ENCODE data around the gene PLAC1.

The PLAC1 gene

DNA sequence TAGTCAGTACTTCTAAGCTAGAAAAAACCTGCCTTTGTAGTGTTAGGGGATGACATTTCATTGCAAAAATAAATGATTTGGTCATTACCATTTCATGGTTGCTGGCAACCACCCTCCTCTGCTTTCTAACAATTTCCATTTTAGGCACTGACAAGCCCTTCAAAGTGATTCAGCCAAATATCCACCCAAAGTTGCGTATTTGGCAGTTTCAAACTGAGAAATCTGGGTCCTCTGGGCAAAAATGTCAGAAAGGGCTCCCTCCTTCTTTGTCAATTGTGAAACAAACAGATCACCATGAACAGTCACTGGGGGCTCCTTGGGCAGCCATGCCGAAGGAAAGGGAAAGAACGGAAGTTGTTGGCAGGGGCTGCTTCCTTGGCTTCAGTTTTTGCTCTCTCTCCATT, 33.0 kb downstream of the PLAC1 start (continued):
- TF ChIP-seq, protein P1, sequence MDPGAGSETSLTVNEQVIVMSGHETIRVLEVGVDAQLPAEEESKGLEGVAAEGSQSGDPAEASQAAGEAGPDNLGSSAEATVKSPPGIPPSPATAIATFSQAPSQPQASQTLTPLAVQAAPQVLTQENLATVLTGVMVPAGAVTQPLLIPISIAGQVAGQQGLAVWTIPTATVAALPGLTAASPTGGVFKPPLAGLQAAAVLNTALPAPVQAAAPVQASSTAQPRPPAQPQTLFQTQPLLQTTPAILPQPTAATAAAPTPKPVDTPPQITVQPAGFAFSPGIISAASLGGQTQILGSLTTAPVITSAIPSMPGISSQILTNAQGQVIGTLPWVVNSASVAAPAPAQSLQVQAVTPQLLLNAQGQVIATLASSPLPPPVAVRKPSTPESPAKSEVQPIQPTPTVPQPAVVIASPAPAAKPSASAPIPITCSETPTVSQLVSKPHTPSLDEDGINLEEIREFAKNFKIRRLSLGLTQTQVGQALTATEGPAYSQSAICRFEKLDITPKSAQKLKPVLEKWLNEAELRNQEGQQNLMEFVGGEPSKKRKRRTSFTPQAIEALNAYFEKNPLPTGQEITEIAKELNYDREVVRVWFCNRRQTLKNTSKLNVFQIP (CRISPR knock-in tag; IDR thresholded peaks at IDR 0.05; ENCODE audit: borderline replicate concordance, low read depth): no peak
- TF ChIP-seq TCF4 (CRISPR knock-in tag; IDR thresholded peaks at IDR 0.05; ENCODE audit: borderline replicate concordance) (no peak), TOX (CRISPR knock-in tag; IDR thresholded peaks at IDR 0.05; ENCODE audit: borderline replicate concordance) (no peak), CREB5 (CRISPR knock-in tag; IDR thresholded peaks at IDR 0.05; ENCODE audit: low read depth) (no peak)

DNA sequence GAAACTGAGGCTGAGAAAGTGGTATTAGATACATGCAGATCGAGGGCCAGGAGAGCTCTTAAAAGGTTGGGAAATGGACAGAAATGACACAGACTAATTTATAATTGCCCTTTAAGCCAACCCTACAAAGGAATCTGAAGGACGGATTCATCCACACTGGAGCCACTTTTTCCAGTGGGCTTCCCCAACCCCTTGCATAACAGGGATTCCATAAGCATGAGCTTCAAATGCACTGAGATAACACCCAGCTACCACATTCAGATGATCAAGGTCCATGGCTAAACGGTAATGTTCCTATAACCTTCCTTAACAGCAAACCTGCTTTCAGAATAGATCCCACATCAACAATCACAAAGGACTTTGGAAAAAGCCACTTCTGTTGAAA, 34.2 kb downstream of the PLAC1 start:
- TF ChIP-seq ESRRG (CRISPR knock-in tag; IDR thresholded peaks at IDR 0.05): no peak
- TF ChIP-seq ISL1 (CRISPR knock-in tag; IDR thresholded peaks at IDR 0.05): peak; percentile 28; the same call in 1 of the 2 replicates
- ATAC-seq: no peak

DNA sequence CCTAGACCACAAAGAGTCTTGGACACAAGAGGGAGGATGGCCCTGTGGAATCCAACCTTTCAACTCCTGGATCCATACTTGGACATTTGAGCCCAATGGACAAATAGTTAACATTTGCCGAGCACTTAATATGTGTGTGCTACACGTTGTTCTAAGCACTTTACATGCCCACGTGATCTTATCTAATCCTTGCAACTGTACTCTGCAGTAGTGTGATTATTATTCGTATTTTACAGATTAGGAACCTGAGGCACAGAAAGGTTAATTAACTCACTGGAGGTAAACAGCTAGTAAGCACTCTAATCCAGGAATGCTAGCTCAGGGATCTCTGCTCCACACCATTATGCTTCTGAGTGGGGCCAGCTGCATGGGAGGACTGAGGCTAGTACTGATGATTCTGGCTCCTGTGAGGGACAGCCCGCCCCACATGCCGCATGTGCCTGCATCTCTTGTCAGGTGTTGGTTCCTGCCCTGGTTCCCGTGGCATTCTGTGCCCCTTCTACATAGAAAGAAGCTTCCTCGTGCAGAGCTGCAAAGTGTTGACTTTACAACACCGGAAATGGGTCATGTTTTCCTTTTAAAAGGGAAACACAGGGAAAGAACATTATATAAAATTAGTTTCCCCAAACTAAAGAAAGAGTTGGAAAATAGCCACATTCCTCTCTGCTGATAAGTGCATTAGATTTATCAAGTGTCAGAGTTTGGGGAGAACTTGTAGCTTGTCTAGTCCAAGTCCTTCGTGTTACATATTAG, 34.8 kb downstream of the PLAC1 start:
- TF ChIP-seq ZC3H10 (CRISPR knock-in tag; IDR thresholded peaks at IDR 0.05): no peak
- TF ChIP-seq TCF4 (CRISPR knock-in tag; IDR thresholded peaks at IDR 0.05; ENCODE audit: borderline replicate concordance): no peak
- no peak for TF ChIP-seq OSR1 (CRISPR knock-in tag; IDR thresholded peaks at IDR 0.05)
- TF ChIP-seq TSHZ2 (CRISPR knock-in tag; IDR thresholded peaks at IDR 0.05): no peak
- no peak for TF ChIP-seq ISL1 (CRISPR knock-in tag; IDR thresholded peaks at IDR 0.05)
- TF ChIP-seq CREB5 (CRISPR knock-in tag; IDR thresholded peaks at IDR 0.05; ENCODE audit: low read depth): no peak
- no peak for TF ChIP-seq ZNF70 (CRISPR knock-in tag; IDR thresholded peaks at IDR 0.05)
- TF ChIP-seq CSDC2 (CRISPR knock-in tag; IDR thresholded peaks at IDR 0.05): no peak
- no peak for ATAC-seq

DNA sequence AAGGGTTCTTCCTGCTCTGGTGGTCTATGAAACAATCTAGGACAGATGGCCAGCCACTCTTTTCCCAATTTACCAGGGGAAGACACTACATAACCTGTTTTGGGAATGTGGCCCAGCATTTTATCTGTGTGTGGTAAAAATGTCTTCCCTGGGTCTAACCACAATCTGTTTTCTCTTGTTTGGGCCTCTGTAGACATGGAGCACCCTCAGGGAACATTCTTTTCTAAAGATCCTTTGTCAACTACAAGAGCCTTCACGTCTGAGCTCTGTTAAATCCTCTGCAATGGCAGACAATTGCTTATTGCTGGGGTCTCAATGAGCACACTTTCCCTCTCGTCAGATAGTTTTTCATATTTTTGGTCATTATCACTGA, 35.5 kb downstream of the PLAC1 start:
- ATAC-seq: no peak
- no peak for TF ChIP-seq BACH2 (CRISPR knock-in tag; IDR thresholded peaks at IDR 0.05; ENCODE audit: borderline replicate concordance)
- TF ChIP-seq ISL1 (CRISPR knock-in tag; IDR thresholded peaks at IDR 0.05): no peak
- no peak for TF ChIP-seq TCF4 (CRISPR knock-in tag; IDR thresholded peaks at IDR 0.05; ENCODE audit: borderline replicate concordance)
- TF ChIP-seq, protein P2, sequence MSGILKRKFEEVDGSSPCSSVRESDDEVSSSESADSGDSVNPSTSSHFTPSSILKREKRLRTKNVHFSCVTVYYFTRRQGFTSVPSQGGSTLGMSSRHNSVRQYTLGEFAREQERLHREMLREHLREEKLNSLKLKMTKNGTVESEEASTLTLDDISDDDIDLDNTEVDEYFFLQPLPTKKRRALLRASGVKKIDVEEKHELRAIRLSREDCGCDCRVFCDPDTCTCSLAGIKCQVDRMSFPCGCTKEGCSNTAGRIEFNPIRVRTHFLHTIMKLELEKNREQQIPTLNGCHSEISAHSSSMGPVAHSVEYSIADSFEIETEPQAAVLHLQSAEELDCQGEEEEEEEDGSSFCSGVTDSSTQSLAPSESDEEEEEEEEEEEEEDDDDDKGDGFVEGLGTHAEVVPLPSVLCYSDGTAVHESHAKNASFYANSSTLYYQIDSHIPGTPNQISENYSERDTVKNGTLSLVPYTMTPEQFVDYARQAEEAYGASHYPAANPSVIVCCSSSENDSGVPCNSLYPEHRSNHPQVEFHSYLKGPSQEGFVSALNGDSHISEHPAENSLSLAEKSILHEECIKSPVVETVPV (CRISPR knock-in tag; IDR thresholded peaks at IDR 0.05): no peak
- TF ChIP-seq ZFP3 (CRISPR knock-in tag; IDR thresholded peaks at IDR 0.05): no peak
- no peak for TF ChIP-seq CREB5 (CRISPR knock-in tag; IDR thresholded peaks at IDR 0.05; ENCODE audit: low read depth)
- no peak for TF ChIP-seq OSR1 (CRISPR knock-in tag; IDR thresholded peaks at IDR 0.05)
- TF ChIP-seq, protein P3, sequence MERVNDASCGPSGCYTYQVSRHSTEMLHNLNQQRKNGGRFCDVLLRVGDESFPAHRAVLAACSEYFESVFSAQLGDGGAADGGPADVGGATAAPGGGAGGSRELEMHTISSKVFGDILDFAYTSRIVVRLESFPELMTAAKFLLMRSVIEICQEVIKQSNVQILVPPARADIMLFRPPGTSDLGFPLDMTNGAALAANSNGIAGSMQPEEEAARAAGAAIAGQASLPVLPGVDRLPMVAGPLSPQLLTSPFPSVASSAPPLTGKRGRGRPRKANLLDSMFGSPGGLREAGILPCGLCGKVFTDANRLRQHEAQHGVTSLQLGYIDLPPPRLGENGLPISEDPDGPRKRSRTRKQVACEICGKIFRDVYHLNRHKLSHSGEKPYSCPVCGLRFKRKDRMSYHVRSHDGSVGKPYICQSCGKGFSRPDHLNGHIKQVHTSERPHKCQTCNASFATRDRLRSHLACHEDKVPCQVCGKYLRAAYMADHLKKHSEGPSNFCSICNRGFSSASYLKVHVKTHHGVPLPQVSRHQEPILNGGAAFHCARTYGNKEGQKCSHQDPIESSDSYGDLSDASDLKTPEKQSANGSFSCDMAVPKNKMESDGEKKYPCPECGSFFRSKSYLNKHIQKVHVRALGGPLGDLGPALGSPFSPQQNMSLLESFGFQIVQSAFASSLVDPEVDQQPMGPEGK (CRISPR knock-in tag; IDR thresholded peaks at IDR 0.05; ENCODE audit: borderline replicate concordance): no peak
- no peak for TF ChIP-seq GLIS3 (CRISPR knock-in tag; IDR thresholded peaks at IDR 0.05)
- no peak for TF ChIP-seq TSHZ2 (CRISPR knock-in tag; IDR thresholded peaks at IDR 0.05)
- TF ChIP-seq ZFP30 (CRISPR knock-in tag; IDR thresholded peaks at IDR 0.05): no peak
- TF ChIP-seq ZNF8 (CRISPR knock-in tag; IDR thresholded peaks at IDR 0.05): no peak
- no peak for TF ChIP-seq ARNTL (CRISPR knock-in tag; IDR thresholded peaks at IDR 0.05; ENCODE audit: borderline replicate concordance, low read depth)
- TF ChIP-seq ZNF70 (CRISPR knock-in tag; IDR thresholded peaks at IDR 0.05): no peak
- no peak for TF ChIP-seq ZNF565 (CRISPR knock-in tag; conservative IDR thresholded peaks at IDR 0.05; ENCODE audit: low read depth)
